Testis (tissue), 3 donors: ENCODE results near the gene MAP2K7. TPM values are rescaled to one million over a fixed set of nuclear protein-coding genes. Genes with fewer than 3 reads are reported as not detected.
A peak's percentile ranks its signal among the peaks of the same experiment; 100 is the strongest.

Experiments used
- DNase-seq: peaks from one replicate; pipeline ENCODE4 v3.0.0-alpha.2; 2019
- H3K27ac ChIP-seq, 2 donors: fragments of 200-600 bp; sonication (generic); one replicate each; pipeline ENCODE4 v1.5.1; 2019
- H3K27me3 ChIP-seq: fragments of 200-600 bp; sonication (generic); one replicate; pipeline ENCODE4 v1.5.1; 2019
- H3K36me3 ChIP-seq: fragments of 200-600 bp; sonication (generic); one replicate; pipeline ENCODE4 v1.5.1; 2017; ENCODE audit warnings: low read depth; ENCODE audit errors: missing control alignments
- H3K4me1 ChIP-seq: fragments of 200-600 bp; sonication (generic); one replicate; pipeline ENCODE4 v1.5.1; 2019
- H3K4me3 ChIP-seq, 2 donors: fragments of 200-600 bp; sonication (generic); one replicate each; pipeline ENCODE4 v1.5.1; 2017 to 2019
- H3K9me3 ChIP-seq: fragments of 200-600 bp; sonication (generic); one replicate; pipeline ENCODE4 v1.5.1; 2017
- POLR2A ChIP-seq: fragments of 450-650 bp; IDR thresholded peaks from one replicate; pipeline ENCODE4 v1.6.1; 2017; ENCODE audit warnings: antibody characterized with exemption, mild to moderate bottlenecking, moderate library complexity
- WGBS, 2 donors: methylation state at CpG; one replicate each; pipeline ENCODE4 v1.1.5; 2018; 5-methylcytosine and 5-hydroxymethylcytosine counted together
- intact Hi-C: fragments of 100-400 bp; cut with DNase I; formaldehyde crosslinking; loops from one replicate; pipeline ENCODE4 v1.15.1; 2023; ENCODE audit warnings: low total_unique reads
- polyA plus RNA-seq: library from polyadenylated mRNA; stranded (reverse); fragments of 350-450 nt; fragmentation: Illumina TruSeq; extraction: RNeasy Lipid Tissue Mini Kit (QIAGEN cat#74804); gene quantifications from one replicate; pipeline ENCODE4 v1.2.3, GENCODE V29; 2014; ENCODE audit warnings: low read depth, low replicate concordance; ENCODE audit not compliant: insufficient read depth
- total RNA-seq, 2 donors: library from RNA; depleted of rRNA; stranded (reverse); fragments of >200 nt; gene quantifications; one replicate each; pipeline ENCODE4 v1.2.3, GENCODE V29; 2016
- TF ChIP-seq, protein P1 (sequence below), 3 experiments: fragments of 450-650 bp in 2 of 3; fragments of 200-600 bp in 1 of 3; sonication (generic) in 1 of 3; IDR thresholded peaks; one replicate each; pipeline ENCODE4 v1.5.1; 2016 to 2019; ENCODE audit warnings: antibody characterized with exemption in 3 of 3, mild to moderate bottlenecking in 2 of 3, moderate library complexity in 1 of 3

MAP2K7 gene
- total and polyA plus RNA-seq, 3 donors from 2014 or later, result 30.6 to 44.0 (median 34.8) TPM

DNA sequence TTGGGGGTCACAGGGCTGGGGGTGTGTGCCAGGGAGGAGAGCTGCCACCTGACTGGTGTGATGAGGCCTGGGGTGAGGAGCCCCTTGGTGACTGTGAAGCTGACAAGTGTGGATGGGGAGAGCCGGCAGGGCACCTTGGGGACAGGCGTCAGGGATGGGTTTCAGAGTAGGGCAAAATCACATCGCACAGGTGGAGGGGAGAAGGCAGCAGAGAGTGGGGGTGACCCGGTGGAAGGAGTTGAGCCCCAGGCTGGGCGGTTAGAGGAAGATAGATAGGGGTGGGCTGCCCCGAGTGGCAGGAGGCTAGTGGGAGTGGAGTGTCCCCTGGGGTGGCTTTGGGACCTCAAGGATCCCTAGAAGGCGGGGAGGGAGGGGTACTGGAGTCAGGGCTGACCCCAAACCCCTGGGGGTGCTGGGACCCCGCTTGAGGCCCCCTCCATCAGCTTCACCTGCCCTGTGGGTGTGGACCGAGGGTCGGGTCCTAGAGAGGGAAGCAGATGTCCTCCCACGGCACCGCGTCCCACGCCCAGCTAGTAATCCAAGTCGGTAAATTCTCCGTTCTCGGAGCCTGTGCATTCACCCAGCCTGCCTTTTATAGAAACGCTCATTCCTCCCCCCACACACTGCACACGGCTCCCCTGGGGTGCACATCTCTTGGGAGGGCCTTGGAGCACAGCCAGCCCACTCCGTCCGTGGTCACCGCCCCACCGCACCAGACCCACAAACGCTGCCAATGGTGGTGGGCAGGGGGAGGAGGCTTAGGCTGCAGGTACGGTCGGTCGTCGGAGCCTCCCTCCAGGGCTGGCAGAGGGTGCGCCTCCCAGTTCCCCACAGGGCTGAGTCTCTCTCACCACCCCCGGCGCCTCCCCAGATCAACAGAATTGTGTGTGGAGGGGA lies 19.9 kb downstream of the MAP2K7 start:
- Histone ChIP-seq H3K27me3 (no peaks in the 10 kb centered on the region), H3K4me3 (no peak overlapping the region), H3K36me3 (no peaks in the 10 kb centered on the region), H3K9me3 (no peaks in the 10 kb centered on the region), H3K27ac (no peak overlapping the region), H3K4me1 (peaks cover 55% of the 10 kb centered on the region)
- no peak for DNase-seq
- intact Hi-C loops, result no loop called here
- WGBS, 2 donors, result 57 to 72% methylated on average over 8 to 28 of the region's 31 CpGs
- TF ChIP-seq POLR2A, result no peak
- TF ChIP-seq, protein P1, sequence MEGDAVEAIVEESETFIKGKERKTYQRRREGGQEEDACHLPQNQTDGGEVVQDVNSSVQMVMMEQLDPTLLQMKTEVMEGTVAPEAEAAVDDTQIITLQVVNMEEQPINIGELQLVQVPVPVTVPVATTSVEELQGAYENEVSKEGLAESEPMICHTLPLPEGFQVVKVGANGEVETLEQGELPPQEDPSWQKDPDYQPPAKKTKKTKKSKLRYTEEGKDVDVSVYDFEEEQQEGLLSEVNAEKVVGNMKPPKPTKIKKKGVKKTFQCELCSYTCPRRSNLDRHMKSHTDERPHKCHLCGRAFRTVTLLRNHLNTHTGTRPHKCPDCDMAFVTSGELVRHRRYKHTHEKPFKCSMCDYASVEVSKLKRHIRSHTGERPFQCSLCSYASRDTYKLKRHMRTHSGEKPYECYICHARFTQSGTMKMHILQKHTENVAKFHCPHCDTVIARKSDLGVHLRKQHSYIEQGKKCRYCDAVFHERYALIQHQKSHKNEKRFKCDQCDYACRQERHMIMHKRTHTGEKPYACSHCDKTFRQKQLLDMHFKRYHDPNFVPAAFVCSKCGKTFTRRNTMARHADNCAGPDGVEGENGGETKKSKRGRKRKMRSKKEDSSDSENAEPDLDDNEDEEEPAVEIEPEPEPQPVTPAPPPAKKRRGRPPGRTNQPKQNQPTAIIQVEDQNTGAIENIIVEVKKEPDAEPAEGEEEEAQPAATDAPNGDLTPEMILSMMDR (IDR thresholded peaks at IDR 0.05), result no peak

DNA sequence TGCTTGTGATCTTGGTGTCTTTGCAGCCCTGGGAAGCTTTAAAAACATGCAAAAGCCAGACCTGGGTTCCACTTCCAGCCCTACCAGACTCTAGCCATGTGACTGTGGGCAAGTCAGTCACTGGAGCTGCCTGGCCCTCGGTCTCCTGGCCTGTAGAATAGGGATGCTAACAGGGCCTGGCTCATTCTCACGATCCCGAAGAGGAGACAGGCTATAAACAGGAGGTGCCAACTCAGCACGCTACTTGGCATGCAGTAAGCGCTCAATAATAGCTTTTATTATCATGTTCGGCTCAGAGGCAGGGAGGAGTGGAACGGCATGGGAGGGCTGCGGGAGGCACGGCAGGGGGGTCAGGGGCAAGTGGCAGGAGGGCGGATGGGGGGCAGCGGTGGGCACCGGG lies 20.6 kb downstream of the MAP2K7 start:
- peaks cover 61% of the 10 kb centered on the region for H3K4me1 ChIP-seq
- no peaks in the 10 kb centered on the region for H3K9me3 ChIP-seq
- no peak overlapping the region for H3K4me3 ChIP-seq
- no peaks in the 10 kb centered on the region for H3K36me3 ChIP-seq
- DNase-seq, result no peak
- intact Hi-C loops, result no loop called here
- peak overlapping the region in 1 of 2 donors; percentile 11 for H3K27ac ChIP-seq
- no peak for TF ChIP-seq POLR2A
- TF ChIP-seq, protein P1 (IDR thresholded peaks at IDR 0.05), result no peak
- 59 to 63% methylated on average over 6 to 12 of the region's 12 CpGs for WGBS, 2 donors
- H3K27me3 ChIP-seq, result no peaks in the 10 kb centered on the region

DNA sequence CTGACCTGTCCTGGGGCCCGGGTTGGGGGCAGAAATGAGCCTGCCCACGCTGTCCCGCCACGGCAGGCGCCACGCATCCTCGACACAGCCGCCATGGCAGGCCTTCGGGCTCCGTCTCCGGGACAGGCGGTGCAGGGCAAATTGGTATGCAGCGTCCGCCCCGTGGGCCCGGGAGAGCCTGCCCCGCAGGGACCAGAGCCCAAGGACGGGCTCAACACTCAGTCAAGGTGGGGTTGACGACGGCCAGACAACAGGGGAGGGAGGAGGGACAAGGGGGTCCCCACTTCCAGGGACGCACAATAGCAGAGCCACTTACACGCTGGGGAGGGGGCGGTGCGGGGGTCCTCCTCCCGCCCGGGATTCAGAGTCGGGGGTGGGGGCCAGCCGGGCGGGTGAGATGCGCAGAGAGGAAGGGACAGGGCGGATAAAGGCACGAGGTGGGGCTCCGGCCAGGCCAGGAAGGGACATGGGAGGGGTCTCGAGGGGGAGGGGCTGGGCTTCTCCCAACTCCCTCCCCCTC lies 21.0 kb downstream of the MAP2K7 start:
- Histone ChIP-seq H3K27ac (peak overlapping the region in 1 of 2 donors; percentile 11), H3K36me3 (no peaks in the 10 kb centered on the region), H3K4me1 (peaks cover 61% of the 10 kb centered on the region), H3K9me3 (no peaks in the 10 kb centered on the region), H3K4me3 (peak overlapping the region; percentile 44 to 52), H3K27me3 (no peaks in the 10 kb centered on the region)
- intact Hi-C loops, result no loop called here
- DNase-seq, result no peak
- TF ChIP-seq, protein P1 (IDR thresholded peaks at IDR 0.05), result no peak
- no peak for TF ChIP-seq POLR2A
- WGBS, 2 donors, result 36 to 58% methylated on average over 12 to 29 of the region's 34 CpGs

DNA sequence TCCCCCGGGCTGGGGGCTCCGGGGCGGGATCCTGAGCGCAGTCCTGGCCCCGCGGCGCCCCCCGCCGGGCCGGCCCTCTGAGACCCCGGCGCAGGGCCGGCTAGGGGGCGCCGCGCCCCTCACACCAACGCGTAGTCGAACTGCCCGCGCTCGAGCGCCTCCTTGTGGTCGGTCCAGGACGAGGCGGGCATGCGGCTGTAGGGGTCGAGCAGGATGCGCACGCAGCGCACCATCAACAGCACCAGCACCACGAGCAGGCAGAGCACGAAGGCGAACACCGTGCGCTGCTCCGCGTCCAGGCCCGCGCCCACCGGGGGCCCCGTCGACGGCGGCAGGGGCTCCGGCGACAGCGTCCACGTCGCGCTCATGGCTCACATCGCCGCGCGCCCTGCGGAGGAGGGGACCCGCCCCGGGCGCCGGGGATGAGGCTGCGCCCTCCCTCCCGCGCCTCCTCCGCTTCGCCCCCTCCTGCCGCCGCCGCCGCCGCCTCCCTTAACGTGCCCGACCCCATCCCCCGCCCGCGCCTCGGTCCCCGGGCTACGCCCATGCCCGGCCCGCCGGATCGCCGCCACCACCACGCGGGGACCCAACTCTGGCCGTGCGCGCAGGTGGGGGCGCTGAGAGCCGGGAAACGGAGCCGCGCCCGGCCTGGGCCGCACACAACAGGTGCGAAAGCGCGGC lies 21.6 kb downstream of the MAP2K7 start:
- intact Hi-C loops, result no loop called here
- 2% methylated on average over 59 of the region's 98 CpGs; no CpG with 5 or more reads in 1 of the 2 donors for WGBS, 2 donors
- peaks cover 60% of the 10 kb centered on the region for H3K4me1 ChIP-seq
- DNase-seq, result peak; percentile 89
- no peak for TF ChIP-seq POLR2A
- TF ChIP-seq, protein P1 (IDR thresholded peaks at IDR 0.05), result peak; percentile 75 to 82 (median 79)
- no peak overlapping the region for H3K27ac ChIP-seq
- no peaks in the 10 kb centered on the region for H3K36me3 ChIP-seq
- peak overlapping the region; percentile 44 to 52 for H3K4me3 ChIP-seq
- H3K27me3 ChIP-seq, result no peaks in the 10 kb centered on the region
- no peaks in the 10 kb centered on the region for H3K9me3 ChIP-seq
